HEK293 (cell line): Measurements from ENCODE around the gene ATP10A.

Experiments
- KLF8 ChIP-seq: fragments of 450-650 bp; formaldehyde crosslinking; IDR thresholded peaks from 2 replicates; pipeline ENCODE4 v1.5.1; 2016; ENCODE audit warnings: missing biosample characterization, missing genetic modification characterization
- TCF7L2 ChIP-seq: IDR thresholded peaks from 2 replicates; pipeline ENCODE4 v1.6.1; 2011; ENCODE audit warnings: low read depth, mild to moderate bottlenecking, inconsistent platforms, low read length, moderate library complexity, borderline replicate concordance
- YY1 ChIP-seq: fragments of 450-650 bp; formaldehyde crosslinking; IDR thresholded peaks from 2 replicates; pipeline ENCODE4 v1.5.1; 2018; ENCODE audit warnings: missing biosample characterization, missing genetic modification characterization
- ZBTB20 ChIP-seq: fragments of 450-650 bp; formaldehyde crosslinking; IDR thresholded peaks from 2 replicates; pipeline ENCODE4 v1.5.1; 2016; ENCODE audit warnings: missing biosample characterization, missing genetic modification characterization
- ZNF10 ChIP-seq: fragments of 450-650 bp; formaldehyde crosslinking; IDR thresholded peaks from 2 replicates; pipeline ENCODE4 v1.5.1; 2017; ENCODE audit warnings: missing biosample characterization, missing genetic modification characterization
- ZNF169 ChIP-seq: fragments of 450-650 bp; formaldehyde crosslinking; IDR thresholded peaks from 2 replicates; pipeline ENCODE4 v1.5.1; 2016; ENCODE audit warnings: missing biosample characterization, missing genetic modification characterization
- ZNF239 ChIP-seq: fragments of 450-650 bp; formaldehyde crosslinking; IDR thresholded peaks from 2 replicates; pipeline ENCODE4 v1.5.1; 2016; ENCODE audit warnings: missing biosample characterization, missing genetic modification characterization
- ZNF501 ChIP-seq: fragments of 450-650 bp; formaldehyde crosslinking; IDR thresholded peaks from 2 replicates; pipeline ENCODE4 v1.5.1; 2016; ENCODE audit warnings: missing biosample characterization, missing genetic modification characterization
- ZNF544 ChIP-seq: fragments of 450-650 bp; formaldehyde crosslinking; IDR thresholded peaks from 2 replicates; pipeline ENCODE4 v1.5.0; 2017; ENCODE audit warnings: missing biosample characterization, missing genetic modification characterization
- ZSCAN16 ChIP-seq: fragments of 450-650 bp; formaldehyde crosslinking; IDR thresholded peaks from 2 replicates; pipeline ENCODE4 v1.5.1; 2016; ENCODE audit warnings: missing biosample characterization, missing genetic modification characterization
- TF ChIP-seq, protein P1 (sequence below): fragments of 450-650 bp; formaldehyde crosslinking; IDR thresholded peaks from 2 replicates; pipeline ENCODE4 v1.5.1; 2016; ENCODE audit warnings: missing biosample characterization, missing genetic modification characterization
- TF ChIP-seq, protein P2 (sequence below): fragments of 450-650 bp; formaldehyde crosslinking; IDR thresholded peaks from 2 replicates; pipeline ENCODE4 v1.5.1; 2016; ENCODE audit warnings: missing biosample characterization, missing genetic modification characterization

DNA sequence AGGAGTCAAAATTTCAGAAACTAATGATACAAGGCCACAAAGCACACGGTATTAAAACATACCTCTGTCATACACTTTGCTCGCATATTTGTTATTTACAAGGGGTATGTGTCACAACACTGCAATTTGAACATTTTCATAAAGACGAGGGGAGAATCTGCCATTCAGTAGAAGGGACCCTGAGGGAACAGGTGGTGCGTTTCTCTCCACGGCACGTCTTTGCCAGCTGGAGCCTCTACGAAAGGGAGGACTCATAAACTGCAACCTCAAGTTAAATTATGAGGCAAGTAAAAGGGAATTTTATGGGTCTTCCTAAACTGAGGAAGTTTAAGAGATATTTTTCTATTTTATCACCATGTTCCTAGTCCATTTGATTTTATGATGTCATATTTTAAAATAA is 19.1 kb downstream of the ATP10A start:
- TF ChIP-seq KLF8 (tag by site-specific recombination) (no peak), TCF7L2 (no peak), ZNF501 (tag by site-specific recombination) (no peak), ZSCAN16 (tag by site-specific recombination) (no peak), ZNF10 (tag by site-specific recombination) (no peak), ZNF544 (no peak), YY1 (tag by site-specific recombination) (no peak), ZBTB20 (tag by site-specific recombination) (no peak), ZNF239 (tag by site-specific recombination) (no peak), ZNF169 (tag by site-specific recombination) (no peak)
- TF ChIP-seq, protein P1, sequence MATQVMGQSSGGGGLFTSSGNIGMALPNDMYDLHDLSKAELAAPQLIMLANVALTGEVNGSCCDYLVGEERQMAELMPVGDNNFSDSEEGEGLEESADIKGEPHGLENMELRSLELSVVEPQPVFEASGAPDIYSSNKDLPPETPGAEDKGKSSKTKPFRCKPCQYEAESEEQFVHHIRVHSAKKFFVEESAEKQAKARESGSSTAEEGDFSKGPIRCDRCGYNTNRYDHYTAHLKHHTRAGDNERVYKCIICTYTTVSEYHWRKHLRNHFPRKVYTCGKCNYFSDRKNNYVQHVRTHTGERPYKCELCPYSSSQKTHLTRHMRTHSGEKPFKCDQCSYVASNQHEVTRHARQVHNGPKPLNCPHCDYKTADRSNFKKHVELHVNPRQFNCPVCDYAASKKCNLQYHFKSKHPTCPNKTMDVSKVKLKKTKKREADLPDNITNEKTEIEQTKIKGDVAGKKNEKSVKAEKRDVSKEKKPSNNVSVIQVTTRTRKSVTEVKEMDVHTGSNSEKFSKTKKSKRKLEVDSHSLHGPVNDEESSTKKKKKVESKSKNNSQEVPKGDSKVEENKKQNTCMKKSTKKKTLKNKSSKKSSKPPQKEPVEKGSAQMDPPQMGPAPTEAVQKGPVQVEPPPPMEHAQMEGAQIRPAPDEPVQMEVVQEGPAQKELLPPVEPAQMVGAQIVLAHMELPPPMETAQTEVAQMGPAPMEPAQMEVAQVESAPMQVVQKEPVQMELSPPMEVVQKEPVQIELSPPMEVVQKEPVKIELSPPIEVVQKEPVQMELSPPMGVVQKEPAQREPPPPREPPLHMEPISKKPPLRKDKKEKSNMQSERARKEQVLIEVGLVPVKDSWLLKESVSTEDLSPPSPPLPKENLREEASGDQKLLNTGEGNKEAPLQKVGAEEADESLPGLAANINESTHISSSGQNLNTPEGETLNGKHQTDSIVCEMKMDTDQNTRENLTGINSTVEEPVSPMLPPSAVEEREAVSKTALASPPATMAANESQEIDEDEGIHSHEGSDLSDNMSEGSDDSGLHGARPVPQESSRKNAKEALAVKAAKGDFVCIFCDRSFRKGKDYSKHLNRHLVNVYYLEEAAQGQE (tag by site-specific recombination) = no peak
- TF ChIP-seq, protein P2, sequence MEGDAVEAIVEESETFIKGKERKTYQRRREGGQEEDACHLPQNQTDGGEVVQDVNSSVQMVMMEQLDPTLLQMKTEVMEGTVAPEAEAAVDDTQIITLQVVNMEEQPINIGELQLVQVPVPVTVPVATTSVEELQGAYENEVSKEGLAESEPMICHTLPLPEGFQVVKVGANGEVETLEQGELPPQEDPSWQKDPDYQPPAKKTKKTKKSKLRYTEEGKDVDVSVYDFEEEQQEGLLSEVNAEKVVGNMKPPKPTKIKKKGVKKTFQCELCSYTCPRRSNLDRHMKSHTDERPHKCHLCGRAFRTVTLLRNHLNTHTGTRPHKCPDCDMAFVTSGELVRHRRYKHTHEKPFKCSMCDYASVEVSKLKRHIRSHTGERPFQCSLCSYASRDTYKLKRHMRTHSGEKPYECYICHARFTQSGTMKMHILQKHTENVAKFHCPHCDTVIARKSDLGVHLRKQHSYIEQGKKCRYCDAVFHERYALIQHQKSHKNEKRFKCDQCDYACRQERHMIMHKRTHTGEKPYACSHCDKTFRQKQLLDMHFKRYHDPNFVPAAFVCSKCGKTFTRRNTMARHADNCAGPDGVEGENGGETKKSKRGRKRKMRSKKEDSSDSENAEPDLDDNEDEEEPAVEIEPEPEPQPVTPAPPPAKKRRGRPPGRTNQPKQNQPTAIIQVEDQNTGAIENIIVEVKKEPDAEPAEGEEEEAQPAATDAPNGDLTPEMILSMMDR (tag by site-specific recombination) = no peak
